Suprapubic skin (tissue), 4 donors: ENCODE data around the gene RPTOR.

ENCODE experiments used
- CTCF ChIP-seq, 2 donors: fragments of 200-600 bp in 1 of 2; fragments of 450-650 bp in 1 of 2; sonication (generic) in 1 of 2; IDR thresholded peaks; one replicate each; pipeline ENCODE4 v1.5.1; 2016 to 2019; ENCODE audit warnings: antibody characterized with exemption in 2 of 2, mild to moderate bottlenecking in 1 of 2, moderate library complexity in 1 of 2
- POLR2A ChIP-seq, 2 donors: fragments of 450-650 bp; IDR thresholded peaks; one replicate each; pipeline ENCODE4 v1.6.1; 2017; ENCODE audit warnings: antibody characterized with exemption in 2 of 2, mild to moderate bottlenecking in 2 of 2, moderate library complexity in 2 of 2
- POLR2AphosphoS5 ChIP-seq, 3 donors: sonication (generic); formaldehyde crosslinking; IDR thresholded peaks; one replicate each; pipeline ENCODE4 v1.6.1; 2017; ENCODE audit warnings: antibody characterized with exemption in 3 of 3

GRCh38 chr17:80842456-80843013, 297.9 kb downstream of the RPTOR start:
- no peak for TF ChIP-seq CTCF (IDR thresholded peaks at IDR 0.05)
- no peak for TF ChIP-seq POLR2AphosphoS5 (IDR thresholded peaks at IDR 0.05)
- no peak for TF ChIP-seq POLR2A (IDR thresholded peaks at IDR 0.05)
